Colonic mucosa (tissue), 4 donors: Measurements from ENCODE around the gene PGA3. TPM values are rescaled to one million over a fixed set of nuclear protein-coding genes. Genes with fewer than 3 reads are reported as not detected.
"Not testable (repeated sequence)": the region's sequence is repeated elsewhere in the genome, so short reads cannot be mapped to it uniquely, and the experiment has no call there.

Experiments used
- DNase-seq: peaks from one replicate; pipeline ENCODE4 v3.0.0-alpha.2; 2020
- H3K27ac ChIP-seq: fragments of 200-600 bp; one replicate; pipeline ENCODE4 v1.8.0; 2021
- H3K27me3 ChIP-seq: fragments of 200-600 bp; one replicate; pipeline ENCODE4 v1.8.0; 2021
- H3K36me3 ChIP-seq: fragments of 200-600 bp; one replicate; pipeline ENCODE4 v1.8.0; 2021
- H3K4me1 ChIP-seq: fragments of 200-600 bp; one replicate; pipeline ENCODE4 v1.8.0; 2021; ENCODE audit warnings: mild to moderate bottlenecking
- H3K4me3 ChIP-seq: fragments of 200-600 bp; one replicate; pipeline ENCODE4 v1.8.0; 2021
- H3K9ac ChIP-seq, 2 donors: one replicate each; pipeline ENCODE4 v1.7.0; 2013; ENCODE audit warnings: control low read depth in 2 of 2, low read depth in 2 of 2, low read length in 2 of 2
- H3K9me3 ChIP-seq: fragments of 200-600 bp; one replicate; pipeline ENCODE4 v1.8.0; 2021
- CTCF ChIP-seq: fragments of 200-600 bp; IDR thresholded peaks from one replicate; pipeline ENCODE4 v1.8.0; 2022; ENCODE audit warnings: antibody characterized with exemption, mild to moderate bottlenecking
- intact Hi-C: fragments of 100-400 bp; cut with DNase I; formaldehyde crosslinking; loops from one replicate; pipeline ENCODE4 v1.14.1; 2022
- total RNA-seq, 2 donors: library from RNA; stranded (reverse); fragmentation: NEBNext Ultra II Directional in 1 of 2; extraction: Animal tissue kit (Norgen Biotek cat#: 25700) in 1 of 2; gene quantifications; one replicate each; pipeline ENCODE4 v1.2.1, GENCODE V29; 2021
- donor health status: healthy.
- donor health status: DM: no; HTN: no; CAD: no.
- donor health status: DM: no; HTN: no; CAD: no.

The PGA3 gene
- total RNA-seq, 2 donors from 2014 or later = 0.35 TPM; not detected in 1

GRCh38 chr11:61174273-61174672, 29.0 kb upstream of the PGA3 start:
- intact Hi-C loops = no loop called here
- DNase-seq = no peak
- no peak overlapping the region for H3K27ac ChIP-seq

DNA sequence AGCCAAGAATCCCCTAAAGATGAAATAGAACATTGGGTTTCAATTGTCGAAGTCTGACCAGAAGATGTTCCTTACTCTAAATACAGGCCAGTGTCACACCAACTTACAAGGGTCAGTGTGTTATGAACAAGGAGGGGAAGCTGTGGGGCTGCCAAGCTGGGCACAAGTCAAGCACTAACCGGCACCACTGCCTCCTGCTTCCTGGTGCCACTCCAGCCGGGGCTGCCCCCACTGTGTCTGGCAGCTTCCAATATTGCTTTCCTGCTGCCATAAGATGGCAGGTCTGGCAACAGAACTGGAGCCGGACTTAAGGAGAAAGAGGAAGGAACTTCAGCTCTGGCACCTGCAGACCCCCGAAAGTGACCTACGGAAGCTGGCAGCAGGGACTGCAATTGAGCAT, 28.4 kb upstream of the PGA3 start:
- Histone ChIP-seq H3K4me1 (no peaks in the 10 kb centered on the region), H3K4me3 (no peak overlapping the region), H3K36me3 (no peaks in the 10 kb centered on the region), H3K9me3 (no peaks in the 10 kb centered on the region), H3K9ac (no peak overlapping the region), H3K27me3 (no peaks in the 10 kb centered on the region), H3K27ac (no peak overlapping the region)
- DNase-seq = no peak
- TF ChIP-seq CTCF = no peak
- intact Hi-C loops = no loop called here

More at GRCh38 chr11:61174273-61174672, 29.0 kb upstream of the PGA3 start:
- no peak overlapping the region for H3K9ac ChIP-seq
- H3K36me3 ChIP-seq = no peaks in the 10 kb centered on the region
- TF ChIP-seq CTCF = no peak
- no peaks in the 10 kb centered on the region for H3K27me3 ChIP-seq
- no peaks in the 10 kb centered on the region for H3K4me1 ChIP-seq
- H3K9me3 ChIP-seq = no peaks in the 10 kb centered on the region
- H3K4me3 ChIP-seq = no peak overlapping the region

GRCh38 chr11:61176446-61176845, 26.9 kb upstream of the PGA3 start:
- Histone ChIP-seq H3K9me3 (no peaks in the 10 kb centered on the region), H3K4me3 (no peak overlapping the region), H3K9ac (no peak overlapping the region), H3K4me1 (no peaks in the 10 kb centered on the region), H3K36me3 (no peaks in the 10 kb centered on the region), H3K27ac (no peak overlapping the region), H3K27me3 (no peaks in the 10 kb centered on the region)
- intact Hi-C loops = no loop called here
- no peak for DNase-seq
- no peak for TF ChIP-seq CTCF

DNA sequence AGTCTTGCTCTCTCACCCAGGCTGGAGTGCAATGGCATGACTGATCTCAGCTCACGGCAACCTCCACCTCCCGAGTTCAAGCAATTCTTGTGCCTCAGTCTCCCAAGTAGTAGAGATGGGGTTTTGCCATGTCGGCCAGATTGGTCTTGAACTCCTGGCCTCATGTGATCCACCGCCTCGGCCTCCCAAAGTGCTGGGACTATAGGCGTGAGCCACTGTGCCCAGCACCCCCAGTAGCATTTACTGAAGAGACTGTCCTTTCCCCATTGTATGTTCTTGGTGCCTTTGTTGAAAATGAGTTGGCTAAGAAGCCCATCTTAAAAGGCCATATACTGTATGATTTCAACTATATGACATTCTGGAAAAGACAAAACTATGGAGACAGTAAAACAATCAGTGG, 23.1 kb upstream of the PGA3 start:
- intact Hi-C loops = loop anchor here (10.0 kb wide), 1 partner anchor 345 kb away; no protein-coding TSS in a partner anchor

DNA sequence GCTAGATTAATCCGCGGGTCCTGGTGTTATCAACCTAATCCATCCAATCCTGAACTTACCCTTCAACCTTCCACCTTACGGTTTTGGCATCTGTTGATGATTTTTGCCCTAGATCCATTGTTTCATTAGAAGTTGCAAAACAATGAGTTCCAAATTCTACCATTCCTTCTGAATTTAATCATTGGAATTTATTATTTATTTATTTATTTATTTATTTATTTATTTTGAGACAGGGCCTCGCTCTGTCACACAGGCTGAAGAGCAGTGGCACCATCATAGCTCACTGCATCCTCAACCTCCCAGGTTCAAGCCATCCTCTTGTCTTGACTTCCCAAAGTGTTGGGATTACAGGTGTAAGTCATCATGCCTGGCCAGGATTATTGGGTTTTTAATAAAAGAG, 21.8 kb upstream of the PGA3 start:
- Histone ChIP-seq H3K4me1 (no peaks in the 10 kb centered on the region), H3K27ac (no peak overlapping the region), H3K4me3 (no peak overlapping the region), H3K9ac (no peak overlapping the region), H3K9me3 (no peaks in the 10 kb centered on the region), H3K27me3 (no peaks in the 10 kb centered on the region), H3K36me3 (no peaks in the 10 kb centered on the region)
- TF ChIP-seq CTCF = no peak
- no peak for DNase-seq
- intact Hi-C loops = loop anchor here (10.0 kb wide), 1 partner anchor 347 kb away; no protein-coding TSS in a partner anchor

More for the DNA sequence above, 23.1 kb upstream of the PGA3 start:
- not testable (repeated sequence) for H3K4me3 ChIP-seq, H3K9ac ChIP-seq, H3K27ac ChIP-seq, H3K9me3 ChIP-seq, H3K36me3 ChIP-seq, DNase-seq, H3K27me3 ChIP-seq, H3K4me1 ChIP-seq

- TF ChIP-seq CTCF = no peak
- Histone ChIP-seq H3K9ac (no peak overlapping the region), H3K27me3 (no peaks in the 10 kb centered on the region), H3K4me1 (no peaks in the 10 kb centered on the region), H3K36me3 (no peaks in the 10 kb centered on the region), H3K27ac (no peak overlapping the region), H3K4me3 (no peak overlapping the region), H3K9me3 (no peaks in the 10 kb centered on the region)
- no peak for DNase-seq
- intact Hi-C loops = loop anchor here (10.0 kb wide), 1 partner anchor 349 kb away; no protein-coding TSS in a partner anchor
Observed at GRCh38 chr11:61183645-61184044, 19.7 kb upstream of the PGA3 start.
